Loucy (cell line): ENCODE measurements around the gene TRIM47.

ENCODE experiments used
- H2AFZ ChIP-seq: fragments of 200-600 bp; sonication (generic); 2 replicates; pipeline ENCODE4 v1.6.0; 2016; ENCODE audit warnings: antibody characterized with exemption, mild to moderate bottlenecking, low read length, moderate library complexity
- H3F3A ChIP-seq: fragments of 200-600 bp; 2 replicates; pipeline ENCODE4 v1.6.0; 2016; ENCODE audit warnings: antibody characterized with exemption, low read depth, mild to moderate bottlenecking
- H3K27me3 ChIP-seq: fragments of 200-600 bp; sonication (generic); 2 replicates; pipeline ENCODE4 v1.6.1; 2014; ENCODE audit warnings: low read length, mild to moderate bottlenecking; ENCODE audit not compliant: insufficient read depth, poor library complexity, severe bottlenecking
- H3K36me3 ChIP-seq: fragments of 200-600 bp; sonication (generic); 2 replicates; pipeline ENCODE4 v1.6.1; 2016; ENCODE audit warnings: low read length; ENCODE audit not compliant: insufficient read depth
- H3K4me1 ChIP-seq: fragments of 200-600 bp; sonication (generic); 2 replicates; pipeline ENCODE4 v1.5.1; 2014; ENCODE audit warnings: low read length, mild to moderate bottlenecking; ENCODE audit not compliant: insufficient read depth, poor library complexity, severe bottlenecking
- H3K4me2 ChIP-seq: fragments of 200-600 bp; sonication (generic); 2 replicates; pipeline ENCODE4 v1.6.0; 2014; ENCODE audit warnings: antibody characterized with exemption, low read length, low read depth, mild to moderate bottlenecking; ENCODE audit not compliant: poor library complexity, severe bottlenecking
- H3K4me3 ChIP-seq: fragments of 200-600 bp; sonication (generic); 2 replicates; pipeline ENCODE4 v1.5.1; 2014; ENCODE audit warnings: low read length, mild to moderate bottlenecking, mixed read lengths; ENCODE audit not compliant: poor library complexity, severe bottlenecking
- H3K79me2 ChIP-seq: fragments of 200-600 bp; sonication (generic); 2 replicates; pipeline ENCODE4 v1.6.1; 2014; ENCODE audit warnings: low read length; ENCODE audit not compliant: insufficient read depth
- H3K9ac ChIP-seq: fragments of 200-600 bp; sonication (generic); 2 replicates; pipeline ENCODE4 v1.6.0; 2014; ENCODE audit warnings: mild to moderate bottlenecking, low read depth, low read length, moderate library complexity; ENCODE audit not compliant: poor library complexity, severe bottlenecking
- H3K9me2 ChIP-seq: fragments of 200-600 bp; sonication (generic); replicated peaks from 2 replicates; pipeline ENCODE4 v1.6.1; 2016; ENCODE audit warnings: low read depth, low read length, mixed read lengths
- H3K9me3 ChIP-seq: fragments of 200-600 bp; sonication (generic); 2 replicates; pipeline ENCODE4 v1.6.1; 2014; ENCODE audit warnings: mild to moderate bottlenecking, antibody characterized with exemption, low read length, low read depth; ENCODE audit not compliant: insufficient read depth
- H4K20me1 ChIP-seq: fragments of 200-600 bp; sonication (generic); 2 replicates; pipeline ENCODE4 v1.6.0; 2014; ENCODE audit warnings: antibody characterized with exemption, low read length, mild to moderate bottlenecking; ENCODE audit not compliant: insufficient read depth, poor library complexity, severe bottlenecking
- CTCF ChIP-seq: fragments of 200-600 bp; sonication (generic); conservative IDR thresholded peaks from 2 replicates; pipeline ENCODE4 v1.5.1; 2014; ENCODE audit warnings: mild to moderate bottlenecking, antibody characterized with exemption, low read length
- EZH2phosphoT487 ChIP-seq: fragments of 200-600 bp; IDR thresholded peaks from 2 replicates; pipeline ENCODE4 v1.6.1; 2018; ENCODE audit warnings: antibody characterized with exemption, mild to moderate bottlenecking, moderate library complexity, borderline replicate concordance

Gene TRIM47

GRCh38 chr17:75848523-75849278, 29.7 kb downstream of the TRIM47 start:
- Histone ChIP-seq H3K4me1 (peaks cover 25% of the 10 kb centered on the region), H3K36me3 (peaks cover 4% of the 10 kb centered on the region; the same call in 1 of the 2 replicates), H4K20me1 (no peaks in the 10 kb centered on the region)

DNA sequence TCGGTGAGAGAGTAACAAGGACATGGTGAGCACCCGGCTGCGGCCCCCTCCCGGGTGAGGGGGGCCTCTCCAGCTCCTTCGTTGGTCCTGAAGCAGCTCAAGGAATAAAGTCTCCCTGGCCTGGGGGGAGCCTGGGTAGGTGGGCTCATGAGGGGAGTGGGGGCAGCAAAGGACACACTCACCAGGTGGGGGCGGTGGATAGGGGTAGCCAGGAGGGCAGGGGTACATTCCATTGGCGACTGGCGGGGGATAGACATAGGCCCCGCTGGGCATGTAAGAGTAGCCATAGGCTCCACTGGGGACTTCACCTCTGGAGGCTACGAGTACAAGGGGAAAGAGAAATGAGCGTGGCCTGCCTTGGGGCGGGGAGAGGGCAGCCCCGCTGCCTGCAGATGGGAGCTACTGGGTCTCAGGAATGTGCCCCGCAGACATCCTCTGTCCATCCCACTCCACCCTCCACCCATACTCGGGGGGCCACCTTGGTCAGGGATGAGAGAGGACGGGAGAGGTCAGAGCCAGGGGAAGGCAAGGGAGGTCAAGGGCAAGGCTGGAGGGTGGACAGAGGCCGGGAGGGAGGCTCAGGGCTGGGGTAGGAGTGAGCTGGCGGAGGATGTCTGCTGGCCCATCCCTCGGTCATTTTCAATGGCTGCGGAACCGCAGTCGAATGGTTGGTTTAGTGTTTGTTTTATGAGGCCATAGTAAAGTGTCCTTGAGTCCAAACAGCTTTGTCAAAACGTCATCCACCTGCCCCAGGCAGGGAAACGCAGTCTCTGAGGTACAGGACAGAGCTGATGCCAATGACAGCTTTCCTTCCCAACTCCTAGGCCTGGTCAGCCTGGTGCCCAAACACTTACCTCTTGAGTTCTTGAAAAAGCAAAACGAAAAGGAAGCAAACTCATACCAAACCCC, 30.5 kb downstream of the TRIM47 start:
- Histone ChIP-seq H3K79me2 (peaks cover 20% of the 10 kb centered on the region), H3K36me3 (peaks cover 4% of the 10 kb centered on the region; the same call in 1 of the 2 replicates), H3F3A (no peaks in the 10 kb centered on the region), H4K20me1 (peaks cover 6% of the 10 kb centered on the region), H3K9me3 (no peaks in the 10 kb centered on the region), H3K4me1 (peaks cover 23% of the 10 kb centered on the region), H3K9ac (no peak overlapping the region), H3K9me2 (no peaks in the 10 kb centered on the region), H2AFZ (no peak overlapping the region), H3K27me3 (no peaks in the 10 kb centered on the region), H3K4me3 (no peak overlapping the region), H3K4me2 (no peak overlapping the region)
- TF ChIP-seq CTCF (no peak), EZH2phosphoT487 (no peak)

More at GRCh38 chr17:75848523-75849278, 29.7 kb downstream of the TRIM47 start:
- Histone ChIP-seq H3K9me2 (no peaks in the 10 kb centered on the region), H3K4me3 (no peak overlapping the region), H3K9ac (peak overlapping the region; percentile 45), H3K79me2 (peaks cover 18% of the 10 kb centered on the region; the same call in 1 of the 2 replicates), H3F3A (no peaks in the 10 kb centered on the region), H3K9me3 (no peaks in the 10 kb centered on the region), H3K4me2 (no peak overlapping the region), H2AFZ (no peak overlapping the region), H3K27me3 (no peaks in the 10 kb centered on the region)
- peak; percentile 90 for TF ChIP-seq CTCF
- TF ChIP-seq EZH2phosphoT487 = no peak

GRCh38 chr17:75846692-75847613, 31.4 kb downstream of the TRIM47 start:
- Histone ChIP-seq H3K79me2 (peaks cover 29% of the 10 kb centered on the region), H3K4me3 (no peak overlapping the region), H2AFZ (no peak overlapping the region), H3K4me1 (peaks cover 33% of the 10 kb centered on the region), H3K9ac (peak overlapping the region; percentile 98), H3K36me3 (peaks cover 4% of the 10 kb centered on the region; the same call in 1 of the 2 replicates), H3F3A (no peaks in the 10 kb centered on the region), H3K27me3 (no peaks in the 10 kb centered on the region), H4K20me1 (peaks cover 14% of the 10 kb centered on the region), H3K9me3 (no peaks in the 10 kb centered on the region), H3K9me2 (no peaks in the 10 kb centered on the region), H3K4me2 (no peak overlapping the region)
- no peak for TF ChIP-seq EZH2phosphoT487
- no peak for TF ChIP-seq CTCF
